ENCODE measurements around the gene LBR. TPM values are rescaled to one million over a fixed set of nuclear protein-coding genes. Genes with fewer than 3 reads are reported as not detected.

LBR gene
- total and polyA plus RNA-seq, 2 experiments from 2014 or later = 50.6 to 91.3 TPM

DNA sequence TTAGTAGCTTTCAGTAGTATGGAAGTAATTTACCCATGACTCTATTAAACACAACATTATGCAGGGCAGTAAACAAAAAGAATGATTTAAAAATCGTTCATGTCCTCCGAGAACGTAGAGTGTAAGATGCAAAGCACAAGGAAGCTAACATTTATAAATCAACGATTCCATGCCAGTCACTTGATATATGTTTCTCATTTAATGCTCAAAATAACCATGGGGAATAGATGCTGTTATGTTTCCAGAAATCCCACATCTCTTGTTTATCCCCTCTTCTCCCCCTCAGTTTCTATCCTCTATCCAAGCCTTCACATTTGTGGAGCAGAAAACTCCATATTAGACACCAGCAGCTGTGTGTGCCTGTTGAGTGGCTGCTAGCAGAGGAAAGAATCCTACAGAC lies 52.8 kb downstream of the LBR start:
- Histone ChIP-seq H3F3A (replicated peaks; ENCODE audit: low read depth) (no peaks in the 10 kb centered on the region), H3K27me3 (ENCODE audit: insufficient read depth) (no peaks in the 10 kb centered on the region), H3K4me2 (no peak overlapping the region), H3K79me2 (replicated peaks; ENCODE audit: insufficient read depth) (no peaks in the 10 kb centered on the region), H2AFZ (no peak overlapping the region), H3K36me3 (ENCODE audit: insufficient read depth) (no peaks in the 10 kb centered on the region), H4K20me1 (replicated peaks; ENCODE audit: insufficient read depth) (no peaks in the 10 kb centered on the region), H3K27ac (ENCODE audit: low read depth) (no peak overlapping the region), H3K4me3 (no peak overlapping the region), H3K4me1 (ENCODE audit: insufficient read depth) (peaks cover 14% of the 10 kb centered on the region), H3K9me2 (ENCODE audit: insufficient read depth) (no peaks in the 10 kb centered on the region)
- H3K4me3 Mint-ChIP-seq = no peak overlapping the region
- TF ChIP-seq ZNF331 (CRISPR knock-in tag; IDR thresholded peaks at IDR 0.05; ENCODE audit: low read depth) (no peak), ZNF462 (CRISPR knock-in tag; IDR thresholded peaks at IDR 0.05) (no peak), CTCF (conservative IDR thresholded peaks at IDR 0.05; ENCODE audit: low read depth in 2 of 2) (no peak), REST (IDR thresholded peaks at IDR 0.05; ENCODE audit: unreplicated experiment) (no peak), ZNF114 (CRISPR knock-in tag; IDR thresholded peaks at IDR 0.05) (no peak), POLR2AphosphoS5 (IDR thresholded peaks at IDR 0.05; ENCODE audit: low read depth) (no peak), EZH2 (IDR thresholded peaks at IDR 0.05; ENCODE audit: low read depth, unreplicated experiment) (no peak), STAT1 (IDR thresholded peaks at IDR 0.05; ENCODE audit: unreplicated experiment) (no peak), CREB1 (CRISPR knock-in tag; IDR thresholded peaks at IDR 0.05; ENCODE audit: low read depth) (no peak), NANOG (IDR thresholded peaks at IDR 0.05; ENCODE audit: borderline replicate concordance) (no peak), JUNB (IDR thresholded peaks at IDR 0.05; ENCODE audit: unreplicated experiment) (no peak), EZH2phosphoT487 (IDR thresholded peaks at IDR 0.05; ENCODE audit: unreplicated experiment) (no peak)
- TF ChIP-seq, protein P1, sequence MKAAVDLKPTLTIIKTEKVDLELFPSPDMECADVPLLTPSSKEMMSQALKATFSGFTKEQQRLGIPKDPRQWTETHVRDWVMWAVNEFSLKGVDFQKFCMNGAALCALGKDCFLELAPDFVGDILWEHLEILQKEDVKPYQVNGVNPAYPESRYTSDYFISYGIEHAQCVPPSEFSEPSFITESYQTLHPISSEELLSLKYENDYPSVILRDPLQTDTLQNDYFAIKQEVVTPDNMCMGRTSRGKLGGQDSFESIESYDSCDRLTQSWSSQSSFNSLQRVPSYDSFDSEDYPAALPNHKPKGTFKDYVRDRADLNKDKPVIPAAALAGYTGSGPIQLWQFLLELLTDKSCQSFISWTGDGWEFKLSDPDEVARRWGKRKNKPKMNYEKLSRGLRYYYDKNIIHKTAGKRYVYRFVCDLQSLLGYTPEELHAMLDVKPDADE (IDR thresholded peaks at IDR 0.05) = no peak
- DNase-seq (ENCODE audit: low spot score) (no peak), ATAC-seq (no peak)
- H3K4me1 Mint-ChIP-seq = peaks cover 12% of the 10 kb centered on the region
- no peaks in the 10 kb centered on the region for H3K36me3 Mint-ChIP-seq (ENCODE audit: low read depth)
- no peak overlapping the region for H3K27ac Mint-ChIP-seq
- no peaks in the 10 kb centered on the region for H3K9me3 Mint-ChIP-seq
- H3K27me3 Mint-ChIP-seq (ENCODE audit: insufficient read depth, low read depth, poor library complexity) = peaks cover 12% of the 10 kb centered on the region

Data from GM23338 (cell line).